Measurements from ENCODE around the gene ZNF366.

DNA sequence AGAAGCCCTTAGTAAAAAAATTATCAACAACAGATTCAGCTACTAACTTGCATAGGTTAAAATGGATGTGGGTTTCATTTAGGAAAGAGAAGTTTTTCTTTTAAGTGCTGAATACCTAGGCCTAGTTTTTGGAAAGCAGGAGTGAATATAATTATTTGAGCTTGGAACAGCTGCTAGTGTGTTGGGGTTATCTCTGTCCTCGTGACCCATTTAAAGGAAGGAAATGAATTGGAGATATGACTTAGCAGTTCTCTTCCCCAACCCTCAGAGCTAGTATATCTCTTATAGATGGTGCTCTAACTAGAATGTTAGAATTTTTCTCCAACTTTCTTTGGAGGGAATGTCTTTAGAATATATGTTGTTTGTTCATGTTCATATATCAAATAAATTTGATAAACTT is 38.6 kb downstream of the ZNF366 start:
- TF ChIP-seq, protein P1, sequence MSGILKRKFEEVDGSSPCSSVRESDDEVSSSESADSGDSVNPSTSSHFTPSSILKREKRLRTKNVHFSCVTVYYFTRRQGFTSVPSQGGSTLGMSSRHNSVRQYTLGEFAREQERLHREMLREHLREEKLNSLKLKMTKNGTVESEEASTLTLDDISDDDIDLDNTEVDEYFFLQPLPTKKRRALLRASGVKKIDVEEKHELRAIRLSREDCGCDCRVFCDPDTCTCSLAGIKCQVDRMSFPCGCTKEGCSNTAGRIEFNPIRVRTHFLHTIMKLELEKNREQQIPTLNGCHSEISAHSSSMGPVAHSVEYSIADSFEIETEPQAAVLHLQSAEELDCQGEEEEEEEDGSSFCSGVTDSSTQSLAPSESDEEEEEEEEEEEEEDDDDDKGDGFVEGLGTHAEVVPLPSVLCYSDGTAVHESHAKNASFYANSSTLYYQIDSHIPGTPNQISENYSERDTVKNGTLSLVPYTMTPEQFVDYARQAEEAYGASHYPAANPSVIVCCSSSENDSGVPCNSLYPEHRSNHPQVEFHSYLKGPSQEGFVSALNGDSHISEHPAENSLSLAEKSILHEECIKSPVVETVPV (CRISPR knock-in tag; IDR thresholded peaks at IDR 0.05): no peak
- TF ChIP-seq, protein P2, sequence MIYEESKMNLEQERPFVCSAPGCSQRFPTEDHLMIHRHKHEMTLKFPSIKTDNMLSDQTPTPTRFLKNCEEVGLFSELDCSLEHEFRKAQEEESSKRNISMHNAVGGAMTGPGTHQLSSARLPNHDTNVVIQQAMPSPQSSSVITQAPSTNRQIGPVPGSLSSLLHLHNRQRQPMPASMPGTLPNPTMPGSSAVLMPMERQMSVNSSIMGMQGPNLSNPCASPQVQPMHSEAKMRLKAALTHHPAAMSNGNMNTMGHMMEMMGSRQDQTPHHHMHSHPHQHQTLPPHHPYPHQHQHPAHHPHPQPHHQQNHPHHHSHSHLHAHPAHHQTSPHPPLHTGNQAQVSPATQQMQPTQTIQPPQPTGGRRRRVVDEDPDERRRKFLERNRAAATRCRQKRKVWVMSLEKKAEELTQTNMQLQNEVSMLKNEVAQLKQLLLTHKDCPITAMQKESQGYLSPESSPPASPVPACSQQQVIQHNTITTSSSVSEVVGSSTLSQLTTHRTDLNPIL (CRISPR knock-in tag; IDR thresholded peaks at IDR 0.05; ENCODE audit: low read depth): no peak

Data from SK-N-SH treated with all-trans-retinoic acid at 6 μM for 48 hours (cell line).